Activated T-helper 1 cell treated with anti-CD3 and anti-CD28 coated beads, Interleukin-12 subunit alpha, Interleukin-12 subunit beta, Interleukin-2, Interleukin-4 antibody, amounts not matched to agents 30 ng/mL and 10 ng/mL and 1 ng/mL, durations not matched to agents 14 hours and 24 hours and 36 hours (primary cell): ENCODE results near the gene PROX2. TPM values are rescaled to one million over a fixed set of nuclear protein-coding genes. Genes with fewer than 3 reads are reported as not detected.

Source experiments
- DNase-seq: peaks from one replicate; pipeline ENCODE4 v3.0.0; 2021; ENCODE audit warnings: low spot score
- H3K27ac Mint-ChIP-seq: one replicate; pipeline ENCODE4 v1.8.0; 2021; ENCODE audit warnings: mild to moderate bottlenecking, mixed read lengths
- H3K27me3 Mint-ChIP-seq: one replicate; pipeline ENCODE4 v1.8.0; 2022; ENCODE audit warnings: mild to moderate bottlenecking, moderate library complexity, mixed read lengths; ENCODE audit not compliant: insufficient read depth
- H3K36me3 Mint-ChIP-seq: one replicate; pipeline ENCODE4 v1.8.0; 2021; ENCODE audit warnings: low read depth, mixed read lengths
- H3K4me1 Mint-ChIP-seq: one replicate; pipeline ENCODE4 v1.8.0; 2021; ENCODE audit warnings: low read depth, mixed read lengths
- H3K4me3 Mint-ChIP-seq: one replicate; pipeline ENCODE4 v1.8.0; 2021; ENCODE audit warnings: mild to moderate bottlenecking, moderate library complexity, mixed read lengths
- H3K9me3 Mint-ChIP-seq: one replicate; pipeline ENCODE4 v1.8.0; 2021; ENCODE audit warnings: mixed read lengths
- intact Hi-C: fragments of 100-400 bp; cut with micrococcal nuclease; formaldehyde crosslinking; loops from one replicate; pipeline ENCODE4 v1.15.1; 2024
- total RNA-seq: library from RNA; stranded (reverse); gene quantifications from 2 replicates; pipeline ENCODE4 v1.2.3, GENCODE V29; 2022

Gene PROX2
- total RNA-seq, 1 donor from 2014 or later = not detected

- DNase-seq = no peak
- intact Hi-C loops = loop anchor here (1.0 kb wide), 1 partner anchor 174 kb away; no protein-coding TSS in a partner anchor
- Mint-ChIP-seq H3K9me3 (no peaks in the 10 kb centered on the region), H3K4me3 (no peak overlapping the region), H3K36me3 (no peaks in the 10 kb centered on the region), H3K27me3 (no peaks in the 10 kb centered on the region), H3K27ac (no peak overlapping the region), H3K4me1 (no peaks in the 10 kb centered on the region)
Measured at GRCh38 chr14:74913986-74914573, 38.1 kb upstream of the PROX2 start.

DNA sequence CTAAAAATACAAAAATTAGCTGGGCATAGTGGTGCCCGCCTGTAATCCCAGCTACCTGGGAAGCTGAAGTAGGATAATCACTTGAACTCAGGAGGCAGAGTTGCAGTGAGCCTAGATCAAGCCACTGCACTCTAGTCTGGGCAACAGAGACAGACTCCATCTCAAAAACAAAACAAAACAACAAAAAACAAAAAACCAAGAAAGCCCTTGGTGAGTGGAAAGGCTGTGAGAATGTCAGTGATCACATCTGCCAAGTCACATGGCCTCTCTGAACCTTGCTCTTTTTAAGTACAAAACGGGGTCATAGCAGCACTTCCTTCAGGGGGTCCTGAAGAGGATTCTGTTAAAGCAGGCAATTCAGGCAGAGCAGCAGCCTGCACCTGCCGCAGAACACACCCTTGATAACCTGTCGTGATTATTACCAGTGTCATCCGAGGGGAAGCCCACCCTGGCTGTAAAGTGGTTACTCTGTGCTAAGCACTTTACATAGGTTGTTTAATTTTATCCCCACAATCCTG lies 37.5 kb upstream of the PROX2 start:
- H3K27ac Mint-ChIP-seq = no peak overlapping the region
- intact Hi-C loops = no loop called here
- H3K36me3 Mint-ChIP-seq = no peaks in the 10 kb centered on the region
- no peaks in the 10 kb centered on the region for H3K9me3 Mint-ChIP-seq
- H3K4me1 Mint-ChIP-seq = no peaks in the 10 kb centered on the region
- DNase-seq = no peak
- H3K27me3 Mint-ChIP-seq = no peaks in the 10 kb centered on the region
- H3K4me3 Mint-ChIP-seq = no peak overlapping the region

- intact Hi-C loops = no loop called here
- Mint-ChIP-seq H3K27ac (no peak overlapping the region), H3K4me1 (no peaks in the 10 kb centered on the region), H3K36me3 (no peaks in the 10 kb centered on the region), H3K27me3 (no peaks in the 10 kb centered on the region), H3K4me3 (no peak overlapping the region), H3K9me3 (no peaks in the 10 kb centered on the region)
- no peak for DNase-seq
Measured at GRCh38 chr14:74912801-74913200, 36.9 kb upstream of the PROX2 start.

DNA sequence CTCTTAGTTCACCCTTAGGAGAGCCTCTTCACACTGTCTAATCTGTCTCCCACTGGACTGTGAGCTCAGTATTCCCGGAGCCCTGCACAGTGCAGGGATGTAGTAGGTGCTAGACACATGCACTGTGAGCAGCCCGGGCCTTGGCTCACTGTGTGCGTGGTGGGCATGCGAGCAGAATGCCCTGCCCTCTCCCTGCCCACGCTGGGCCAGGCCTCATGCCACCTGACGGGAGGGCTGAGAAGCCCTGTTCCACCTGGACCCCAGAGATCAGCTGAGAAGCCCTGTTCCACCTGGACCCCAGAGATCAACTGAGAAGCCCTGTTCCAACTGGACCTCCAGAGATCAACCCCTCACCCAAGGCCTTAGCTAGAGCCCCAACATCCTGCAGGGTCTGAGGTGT lies 36.2 kb upstream of the PROX2 start:
- H3K4me1 Mint-ChIP-seq = no peaks in the 10 kb centered on the region
- H3K27ac Mint-ChIP-seq = no peak overlapping the region
- no peak for DNase-seq
- no peaks in the 10 kb centered on the region for H3K27me3 Mint-ChIP-seq
- no peaks in the 10 kb centered on the region for H3K9me3 Mint-ChIP-seq
- no peaks in the 10 kb centered on the region for H3K36me3 Mint-ChIP-seq
- intact Hi-C loops = no loop called here
- H3K4me3 Mint-ChIP-seq = no peak overlapping the region

- Mint-ChIP-seq H3K27ac (no peak overlapping the region), H3K36me3 (no peaks in the 10 kb centered on the region), H3K27me3 (no peaks in the 10 kb centered on the region), H3K4me3 (no peak overlapping the region), H3K9me3 (no peaks in the 10 kb centered on the region), H3K4me1 (no peaks in the 10 kb centered on the region)
- no peak for DNase-seq
- intact Hi-C loops = no loop called here
Measured at GRCh38 chr14:74911704-74912103, 35.8 kb upstream of the PROX2 start.

GRCh38 chr14:74911221-74911620 lies 35.3 kb upstream of the PROX2 start:
- Mint-ChIP-seq H3K36me3 (no peaks in the 10 kb centered on the region), H3K9me3 (no peaks in the 10 kb centered on the region), H3K4me1 (no peaks in the 10 kb centered on the region), H3K27ac (no peak overlapping the region), H3K4me3 (no peak overlapping the region), H3K27me3 (no peaks in the 10 kb centered on the region)
- intact Hi-C loops = no loop called here
- no peak for DNase-seq

DNA sequence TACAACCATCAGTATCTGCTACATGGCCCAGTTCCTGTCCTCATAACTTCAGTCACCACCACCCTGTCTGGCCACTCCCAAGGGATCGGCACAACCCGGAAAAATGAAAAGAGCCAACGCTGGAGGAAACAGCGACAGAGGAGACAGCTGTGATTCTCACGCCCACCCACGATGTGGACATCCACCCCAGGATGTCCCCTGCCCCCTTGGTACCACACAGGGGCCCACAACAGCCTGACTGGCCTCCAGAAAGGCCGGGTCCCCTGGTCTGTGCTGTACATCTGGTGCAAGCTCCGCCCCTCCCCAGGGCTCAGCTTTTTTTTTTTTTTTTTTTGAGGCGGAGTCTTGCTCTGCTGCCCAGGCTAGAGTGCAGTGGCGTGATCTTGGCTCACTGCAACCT lies 34.6 kb upstream of the PROX2 start:
- intact Hi-C loops = no loop called here
- no peak for DNase-seq
- Mint-ChIP-seq H3K4me3 (no peak overlapping the region), H3K36me3 (no peaks in the 10 kb centered on the region), H3K27me3 (no peaks in the 10 kb centered on the region), H3K27ac (no peak overlapping the region), H3K4me1 (no peaks in the 10 kb centered on the region), H3K9me3 (no peaks in the 10 kb centered on the region)

- H3K4me3 Mint-ChIP-seq = no peak overlapping the region
- peaks cover under 1% of the 10 kb centered on the region for H3K36me3 Mint-ChIP-seq
- no peaks in the 10 kb centered on the region for H3K27me3 Mint-ChIP-seq
- no peaks in the 10 kb centered on the region for H3K9me3 Mint-ChIP-seq
- no peak for DNase-seq
- intact Hi-C loops = no loop called here
- peaks cover under 1% of the 10 kb centered on the region for H3K4me1 Mint-ChIP-seq
- no peak overlapping the region for H3K27ac Mint-ChIP-seq
Measured at GRCh38 chr14:74909911-74910310, 34.0 kb upstream of the PROX2 start.

- intact Hi-C loops = no loop called here
- H3K4me3 Mint-ChIP-seq = no peak overlapping the region
- H3K27ac Mint-ChIP-seq = no peak overlapping the region
- H3K4me1 Mint-ChIP-seq = peaks cover 4% of the 10 kb centered on the region
- H3K36me3 Mint-ChIP-seq = peaks cover 4% of the 10 kb centered on the region
- no peak for DNase-seq
- no peaks in the 10 kb centered on the region for H3K9me3 Mint-ChIP-seq
- H3K27me3 Mint-ChIP-seq = no peaks in the 10 kb centered on the region
Measured at GRCh38 chr14:74909501-74909900, 33.6 kb upstream of the PROX2 start.

GRCh38 chr14:74908861-74909341 lies 33.0 kb upstream of the PROX2 start:
- Mint-ChIP-seq H3K27ac (no peak overlapping the region), H3K4me3 (no peak overlapping the region), H3K4me1 (peaks cover 5% of the 10 kb centered on the region), H3K27me3 (no peaks in the 10 kb centered on the region), H3K36me3 (peaks cover 5% of the 10 kb centered on the region), H3K9me3 (no peaks in the 10 kb centered on the region)
- no peak for DNase-seq
- intact Hi-C loops = no loop called here

DNA sequence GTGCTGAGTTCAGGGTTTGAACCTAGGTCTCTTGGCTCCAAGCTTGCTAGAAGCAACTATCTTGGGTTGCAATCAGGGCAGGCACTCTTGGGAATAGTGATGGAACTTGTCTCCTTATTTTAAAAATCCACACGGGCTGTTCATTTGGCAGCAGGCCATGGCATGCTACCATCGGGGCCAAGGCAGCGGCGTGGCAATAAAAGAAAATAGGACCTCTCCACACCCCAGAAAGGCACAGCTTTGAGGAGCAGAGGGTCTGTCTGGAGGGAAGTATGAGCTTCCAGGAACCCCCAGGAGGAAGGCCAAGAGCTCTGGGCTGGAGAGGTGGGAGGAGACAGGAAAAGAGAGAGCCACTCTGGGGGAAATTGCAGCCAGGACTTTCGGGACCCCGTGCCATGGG lies 31.8 kb upstream of the PROX2 start:
- no peak overlapping the region for H3K4me3 Mint-ChIP-seq
- DNase-seq = no peak
- no peak overlapping the region for H3K27ac Mint-ChIP-seq
- intact Hi-C loops = no loop called here
- H3K4me1 Mint-ChIP-seq = peaks cover 5% of the 10 kb centered on the region
- peaks cover 9% of the 10 kb centered on the region for H3K36me3 Mint-ChIP-seq
- no peaks in the 10 kb centered on the region for H3K27me3 Mint-ChIP-seq
- H3K9me3 Mint-ChIP-seq = no peaks in the 10 kb centered on the region

DNA sequence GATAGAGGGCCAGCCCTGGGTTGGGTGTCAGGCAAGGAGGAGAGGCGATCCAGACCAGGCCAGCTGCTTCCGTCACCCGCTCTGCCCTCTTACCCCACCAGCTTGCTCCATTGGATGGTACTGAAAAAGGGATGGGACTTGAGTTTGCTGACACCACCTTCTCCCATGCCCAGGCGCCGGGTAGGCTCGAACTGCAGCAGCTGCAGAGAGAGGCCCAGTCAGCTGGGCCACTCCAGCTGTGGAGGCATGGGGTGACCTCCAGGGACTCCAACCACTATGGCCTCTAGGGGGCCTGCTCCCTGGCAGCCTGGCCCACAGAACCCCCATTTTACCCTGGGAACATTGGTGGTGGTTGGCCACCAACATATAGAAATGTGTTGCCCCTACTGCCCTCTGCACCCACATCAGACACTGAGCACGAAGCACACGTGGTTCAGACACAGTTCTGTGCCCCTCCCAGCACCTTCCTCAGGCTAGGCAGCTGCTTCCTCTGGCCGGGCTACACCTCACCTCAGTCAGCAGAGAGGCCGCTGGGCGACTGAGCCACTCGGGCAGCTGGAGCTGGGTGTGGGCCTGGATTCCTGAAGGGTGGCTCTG lies 31.1 kb upstream of the PROX2 start:
- H3K36me3 Mint-ChIP-seq = peaks cover 14% of the 10 kb centered on the region
- H3K27ac Mint-ChIP-seq = no peak overlapping the region
- intact Hi-C loops = no loop called here
- DNase-seq = no peak
- no peak overlapping the region for H3K4me3 Mint-ChIP-seq
- H3K9me3 Mint-ChIP-seq = no peaks in the 10 kb centered on the region
- peaks cover 5% of the 10 kb centered on the region for H3K4me1 Mint-ChIP-seq
- H3K27me3 Mint-ChIP-seq = no peaks in the 10 kb centered on the region

GRCh38 chr14:74905595-74906142 lies 29.7 kb upstream of the PROX2 start:
- Mint-ChIP-seq H3K4me3 (no peak overlapping the region), H3K27me3 (no peaks in the 10 kb centered on the region), H3K9me3 (no peaks in the 10 kb centered on the region), H3K36me3 (peaks cover 19% of the 10 kb centered on the region), H3K4me1 (peaks cover 5% of the 10 kb centered on the region), H3K27ac (peak overlapping the region; percentile 40)
- DNase-seq = peak; percentile 61
- intact Hi-C loops = loop anchor here (1.0 kb wide), 3 partner anchors 23 to 296 kb away; no protein-coding TSS in a partner anchor
